ENCODE data around the gene SUCLA2. TPM values are rescaled to one million over a fixed set of nuclear protein-coding genes. Genes with fewer than 3 reads are reported as not detected.
A peak's percentile ranks its signal among the peaks of the same experiment; 100 is the strongest.
"Not testable (repeated sequence)": the region's sequence is repeated elsewhere in the genome, so short reads cannot be mapped to it uniquely, and the experiment has no call there.

The SUCLA2 gene
- polyA plus RNA-seq (ENCODE audit: insufficient read length): 115 TPM
- long read RNA-seq, donor 1, transcript SUCLA2-219 (11 exons, 2,111 nt): major isoform, 21 of 85 reads
- long read RNA-seq, donor 1, transcript SUCLA2-205 (4 exons, 710 nt): minor isoform, 6 of 85 reads
- long read RNA-seq, donor 1, partial matches to known transcripts: 57 of 85 reads
- long read RNA-seq, donor 1, other reads (novel, unspliced or antisense): 0 of 85 reads
- long read RNA-seq, donor 2, transcript SUCLA2-219 (11 exons, 2,111 nt): major isoform, 30 of 47 reads
- long read RNA-seq, donor 2, partial matches to known transcripts: 12 of 47 reads
- long read RNA-seq, donor 2, other reads (novel, unspliced or antisense): 0 of 47 reads
- long read RNA-seq, donor 3, transcript SUCLA2-219 (11 exons, 2,111 nt): major isoform, 23 of 46 reads
- long read RNA-seq, donor 3, partial matches to known transcripts: 19 of 46 reads
- long read RNA-seq, donor 3, other reads (novel, unspliced or antisense): 0 of 46 reads
- long read RNA-seq, donor 4, partial matches to known transcripts: 0 of 1 reads
- long read RNA-seq, donor 4, other reads (novel, unspliced or antisense): 0 of 1 reads
- long read RNA-seq, donor 5, transcript SUCLA2-205 (4 exons, 710 nt): minor isoform, 7 of 234 reads
- long read RNA-seq, donor 5, transcript SUCLA2-219 (11 exons, 2,111 nt): major isoform, 33 of 234 reads
- long read RNA-seq, donor 5, transcript SUCLA2-206 (4 exons, 1,445 nt): minor isoform, 6 of 234 reads
- long read RNA-seq, donor 5, partial matches to known transcripts: 178 of 234 reads
- long read RNA-seq, donor 5, other reads (novel, unspliced or antisense): 5 of 234 reads
- long read RNA-seq, donor 6, transcript SUCLA2-219 (11 exons, 2,111 nt): major isoform, 14 of 199 reads
- long read RNA-seq, donor 6, partial matches to known transcripts: 171 of 199 reads
- long read RNA-seq, donor 6, other reads (novel, unspliced or antisense): 10 of 199 reads
- long read RNA-seq, donor 7, transcript SUCLA2-205 (4 exons, 710 nt): minor isoform, 5 of 237 reads
- long read RNA-seq, donor 7, transcript SUCLA2-219 (11 exons, 2,111 nt): major isoform, 48 of 237 reads
- long read RNA-seq, donor 7, partial matches to known transcripts: 180 of 237 reads
- long read RNA-seq, donor 7, other reads (novel, unspliced or antisense): 0 of 237 reads
- long read RNA-seq, donor 8, transcript SUCLA2-219 (11 exons, 2,111 nt): major isoform, 16 of 41 reads
- long read RNA-seq, donor 8, partial matches to known transcripts: 22 of 41 reads
- long read RNA-seq, donor 8, other reads (novel, unspliced or antisense): 0 of 41 reads

- DNase-seq: peak; percentile 93
Measured at GRCh38 chr13:48001114-48001881, at the start of gene SUCLA2. Gene SUCLA2 (minus strand): TSS chr13:48001273. CDS start chr13:48001269, 4 bp downstream.

DNA sequence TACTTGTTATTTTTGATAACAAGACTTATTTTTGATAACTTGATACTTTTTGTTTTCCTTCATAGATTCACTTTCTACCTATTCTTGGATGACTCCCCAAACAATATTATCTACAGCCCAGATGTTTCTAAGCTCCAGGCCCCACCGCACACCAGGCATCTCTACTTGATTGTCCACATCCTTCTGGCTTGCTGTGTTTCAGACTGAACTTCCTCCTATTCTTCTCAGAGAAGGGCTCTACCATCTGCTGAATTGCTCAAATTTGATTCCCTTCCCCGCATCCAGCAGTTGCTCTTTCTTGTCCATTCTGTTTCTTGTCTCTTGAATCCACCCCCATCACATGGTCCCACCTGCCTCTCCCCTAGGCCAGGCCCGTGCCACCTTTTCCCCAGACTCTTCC is 49.5 kb upstream of the SUCLA2 start:
- DNase-seq: no peak

GRCh38 chr13:48043789-48044503 is 42.9 kb upstream of the SUCLA2 start:
- DNase-seq: no peak

DNA sequence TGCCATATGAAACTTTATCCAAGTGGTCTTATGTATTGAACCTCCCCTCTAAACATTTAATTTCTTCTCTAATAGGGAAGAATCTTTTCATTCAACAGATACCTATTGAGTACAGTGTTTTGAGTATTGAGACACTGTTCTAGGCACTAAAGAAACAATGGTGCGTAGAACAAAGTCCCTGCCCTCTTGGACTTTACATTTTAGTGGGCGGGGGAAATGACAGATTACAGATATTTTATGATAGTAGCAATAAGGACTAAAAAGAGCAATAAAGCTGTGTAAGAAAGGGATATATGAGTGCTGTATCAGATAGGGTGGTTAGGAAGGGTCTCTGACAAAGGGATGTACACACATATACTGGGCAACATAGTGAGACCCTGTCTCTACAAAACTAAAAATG is 41.8 kb upstream of the SUCLA2 start:
- no peak for DNase-seq

- DNase-seq: no peak
Measured at GRCh38 chr13:48040896-48041295, 39.8 kb upstream of the SUCLA2 start.

- no peak for DNase-seq
Measured at GRCh38 chr13:48040049-48040448, 39.0 kb upstream of the SUCLA2 start.

GRCh38 chr13:48038761-48039160 is 37.7 kb upstream of the SUCLA2 start:
- DNase-seq: no peak

GRCh38 chr13:48037346-48038173 is 36.5 kb upstream of the SUCLA2 start, which contains the start of gene NUDT15:
Gene NUDT15 (plus strand): TSS chr13:48037726. CDS start chr13:48037747, 21 bp downstream.
- peak; percentile 94 for DNase-seq

DNA sequence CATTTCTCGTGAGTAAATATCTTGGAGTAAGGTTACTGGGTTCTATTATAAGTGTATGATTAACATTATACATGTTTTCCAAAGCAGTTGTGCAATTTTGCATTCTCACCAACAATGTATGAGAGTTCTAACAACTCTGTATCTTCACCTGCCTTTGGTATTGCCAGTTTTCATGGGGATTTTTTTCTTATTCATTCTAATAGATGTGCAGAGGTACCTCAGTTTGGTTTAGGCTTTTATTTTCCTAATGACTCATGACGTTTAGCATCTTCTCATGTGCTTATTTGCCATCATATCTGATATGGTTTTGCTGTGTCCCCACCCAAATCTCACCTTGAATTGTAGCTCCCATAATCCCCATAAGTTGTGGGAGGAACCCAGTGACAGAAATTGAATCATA is 28.8 kb upstream of the SUCLA2 start:
- no peak for DNase-seq

DNA sequence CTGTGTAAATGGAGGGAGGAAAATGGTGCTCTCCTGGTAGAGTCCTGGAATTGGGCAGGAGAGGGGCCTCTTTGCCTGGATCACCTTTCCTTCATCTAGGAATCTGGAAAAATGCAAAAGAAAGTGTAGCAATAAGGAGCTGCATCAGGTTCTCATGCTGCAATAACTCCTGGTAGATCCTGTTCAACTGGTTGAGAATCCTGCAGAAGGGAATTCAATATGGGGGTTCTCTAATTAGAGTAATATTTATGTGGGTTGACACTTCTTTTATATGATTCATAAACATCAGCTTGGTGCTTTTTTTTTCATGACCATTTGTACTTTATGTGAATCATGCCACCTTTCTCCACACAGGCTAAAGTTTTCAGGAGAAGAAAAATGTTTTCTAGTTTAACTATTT is 27.0 kb upstream of the SUCLA2 start:
- DNase-seq: no peak

GRCh38 chr13:48019796-48020195 is 18.7 kb upstream of the SUCLA2 start:
- DNase-seq: no peak

GRCh38 chr13:48018637-48019036 is 17.6 kb upstream of the SUCLA2 start:
- DNase-seq: no peak

GRCh38 chr13:48014359-48014758 is 13.3 kb upstream of the SUCLA2 start:
- DNase-seq: no peak

DNA sequence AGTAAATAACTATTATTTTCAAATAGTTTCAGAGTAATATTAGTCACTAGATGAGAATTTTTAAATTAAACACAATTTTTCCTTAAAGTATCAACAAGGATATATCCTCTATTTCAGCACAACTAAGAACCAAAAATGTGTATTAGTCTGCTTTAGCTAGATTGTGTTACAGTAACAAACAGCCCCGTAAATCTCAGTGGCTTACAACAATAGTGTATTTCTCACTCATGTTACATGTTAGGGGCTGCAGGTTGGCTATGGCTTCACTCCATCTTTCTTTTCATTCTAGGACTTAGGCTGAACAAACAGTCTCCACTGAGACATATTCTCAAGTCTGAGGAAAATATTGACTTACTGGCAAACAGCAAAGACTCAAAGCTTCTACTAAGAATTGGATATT is 11.6 kb upstream of the SUCLA2 start:
- DNase-seq: no peak

GRCh38 chr13:48010698-48011097 is 9.6 kb upstream of the SUCLA2 start:
- no peak for DNase-seq

DNA sequence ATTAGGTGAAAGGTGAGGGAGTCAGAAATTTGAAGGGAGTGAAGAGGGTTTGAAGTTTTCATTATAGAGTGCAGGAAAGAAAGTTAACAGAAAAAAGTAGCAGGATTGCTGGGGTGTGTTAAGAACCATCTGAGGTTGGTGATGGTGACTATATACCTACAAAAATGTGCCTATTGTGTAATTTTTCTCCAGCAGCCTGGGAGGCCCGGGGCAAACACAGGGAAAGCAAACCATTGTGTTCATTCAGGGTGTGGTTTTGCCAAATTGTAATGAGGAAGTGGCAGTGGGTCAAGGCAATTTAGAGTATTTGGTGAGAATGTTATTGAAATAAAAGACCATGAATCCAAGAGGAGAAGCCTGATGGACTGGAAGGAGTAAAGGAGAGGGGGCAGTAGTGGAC is 8.2 kb upstream of the SUCLA2 start:
- DNase-seq: no peak

- DNase-seq: no peak
Measured at GRCh38 chr13:48006396-48006795, 5.3 kb upstream of the SUCLA2 start.

GRCh38 chr13:48004201-48004600 is 3.1 kb upstream of the SUCLA2 start:
- no peak for DNase-seq

DNA sequence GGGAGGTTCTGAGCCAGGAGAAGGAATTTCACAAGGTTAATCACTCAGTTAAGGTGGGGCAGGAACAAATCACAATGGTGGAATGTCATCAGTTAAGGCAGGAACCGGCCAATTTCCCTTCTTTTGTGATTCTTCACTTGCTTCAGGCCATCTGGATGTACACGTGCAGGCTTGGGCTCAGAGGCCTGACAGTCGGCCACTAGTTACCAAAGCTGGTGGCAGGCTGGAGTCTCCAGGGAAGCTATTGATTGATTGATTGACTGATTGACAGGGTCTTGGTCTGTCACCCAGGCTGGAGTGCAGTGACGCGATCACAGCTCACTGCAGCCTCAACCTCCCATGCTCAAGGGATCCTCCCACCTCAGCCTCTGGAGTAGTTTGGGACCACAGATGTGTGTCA is 926 bp upstream of the SUCLA2 start:
- not testable (repeated sequence) for DNase-seq
